ENCODE measurements around the gene PRKAG2.

PRKAG2 gene

GRCh38 chr7:151694441-151694827, 182.5 kb downstream of the PRKAG2 start:
- no peak for DNase-seq (ENCODE audit: extremely low spot score, insufficient read length, low read depth)
- no peak for FAIRE-seq

DNA sequence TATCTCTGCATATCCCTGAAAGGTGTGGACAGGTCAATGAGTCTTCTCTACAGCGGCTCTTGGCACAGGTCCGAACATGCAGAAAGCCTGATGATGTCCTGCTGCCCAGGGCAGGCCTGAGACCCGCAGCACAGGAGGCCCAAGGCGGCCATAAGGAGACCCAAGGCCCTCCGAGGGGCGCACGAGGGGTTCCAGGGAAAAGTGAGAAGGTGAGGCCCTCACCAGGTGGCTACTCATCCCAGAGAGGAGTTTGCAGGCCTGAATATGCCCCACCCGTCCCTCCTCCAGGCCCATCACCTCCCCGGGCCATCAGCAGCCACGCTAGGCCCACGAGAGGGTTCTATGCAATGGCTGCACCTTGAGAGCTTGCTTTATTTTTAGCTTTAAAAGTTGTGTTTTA, 183.8 kb downstream of the PRKAG2 start:
- DNase-seq (ENCODE audit: extremely low spot score, insufficient read length, low read depth) (no peak), FAIRE-seq (no peak)

DNA sequence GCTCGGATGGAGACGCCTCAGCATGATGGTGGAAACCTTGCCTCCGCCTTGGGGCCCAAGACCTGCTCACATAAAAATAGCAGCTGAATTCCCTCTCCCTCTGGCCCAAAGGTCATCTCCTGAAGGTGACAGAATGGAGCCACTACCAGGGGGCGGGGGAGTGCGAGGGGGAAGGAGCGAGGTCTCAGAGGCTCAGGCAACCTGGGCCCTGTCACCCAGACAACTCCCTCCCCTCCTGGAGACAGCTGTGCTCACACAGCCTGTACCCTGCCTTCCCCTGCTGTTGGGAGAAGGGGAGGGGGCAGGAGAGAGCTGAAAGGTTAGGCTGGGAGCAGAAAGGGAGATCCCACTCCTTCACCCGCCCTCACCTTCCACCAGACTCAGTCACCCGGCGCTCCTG, 184.2 kb downstream of the PRKAG2 start:
- FAIRE-seq (no peak), DNase-seq (ENCODE audit: extremely low spot score, insufficient read length, low read depth) (no peak)

DNA sequence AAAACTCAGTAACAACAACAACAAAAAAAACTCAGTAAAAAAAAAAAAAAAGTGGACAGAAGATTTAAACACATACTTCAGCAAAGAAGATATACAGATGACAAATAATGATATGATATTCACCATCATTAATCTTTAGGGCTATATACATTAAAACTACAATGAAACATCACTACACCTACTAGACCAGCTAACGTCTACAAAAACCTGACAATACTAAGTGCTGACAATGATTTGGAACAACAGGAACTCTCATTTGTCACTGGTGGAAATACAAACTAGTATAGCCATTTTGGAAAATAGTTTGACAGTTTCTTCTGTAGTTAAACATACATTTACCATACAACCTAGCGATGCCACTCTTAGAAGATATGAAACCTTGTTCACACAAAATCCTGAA, 185.5 kb downstream of the PRKAG2 start:
- FAIRE-seq, result no peak

GRCh38 chr7:151690606-151691005, 186.3 kb downstream of the PRKAG2 start:
- DNase-seq (ENCODE audit: extremely low spot score, insufficient read length, low read depth) (no peak), FAIRE-seq (no peak)

More for the DNA sequence above, 185.5 kb downstream of the PRKAG2 start:
- DNase-seq (ENCODE audit: extremely low spot score, insufficient read length, low read depth), result no peak

- no peak for DNase-seq (ENCODE audit: extremely low spot score, insufficient read length, low read depth)
- no peak for FAIRE-seq
Observed at GRCh38 chr7:151689196-151689971, 187.5 kb downstream of the PRKAG2 start.

GRCh38 chr7:151688236-151688780, 188.6 kb downstream of the PRKAG2 start:
- FAIRE-seq (no peak), DNase-seq (ENCODE audit: extremely low spot score, insufficient read length, low read depth) (no peak)

DNA sequence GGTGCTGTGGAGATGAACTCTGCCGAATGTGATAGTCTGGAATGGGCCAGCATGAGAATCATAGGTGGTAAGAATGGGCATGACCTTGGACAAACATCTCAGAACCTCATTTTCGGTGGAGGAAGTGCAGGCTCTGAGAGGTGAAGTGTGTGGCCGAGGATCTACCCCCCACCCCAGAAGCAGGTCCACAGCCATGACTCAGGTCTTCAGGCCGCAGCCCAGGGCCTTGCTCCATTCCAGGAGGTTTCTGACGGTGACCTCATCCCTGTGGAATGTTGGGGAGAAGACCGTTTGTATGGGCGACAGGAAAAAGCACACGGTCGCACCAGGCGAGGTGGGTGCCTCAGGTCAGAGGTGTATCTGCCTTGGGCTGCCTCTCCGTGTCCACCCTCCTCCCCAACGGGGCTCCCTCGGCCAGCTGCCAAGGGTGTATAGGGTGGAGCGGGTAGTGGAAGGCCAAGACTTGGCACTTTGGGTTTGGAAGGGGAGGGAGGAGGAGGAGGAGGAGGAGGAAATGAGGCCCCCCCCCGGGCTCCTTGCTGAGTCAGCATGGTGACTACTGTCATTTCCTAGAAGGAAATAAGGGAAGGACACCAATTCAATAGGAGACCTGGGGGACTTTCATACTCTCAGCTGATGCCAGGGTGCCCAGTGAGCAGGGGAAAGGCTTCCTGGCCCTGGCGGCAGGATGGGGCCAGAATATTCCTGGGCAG, 189.2 kb downstream of the PRKAG2 start:
- no peak for FAIRE-seq
- DNase-seq (ENCODE audit: extremely low spot score, insufficient read length, low read depth), result no peak

GRCh38 chr7:151686826-151687225, 190.1 kb downstream of the PRKAG2 start:
- no peak for DNase-seq (ENCODE audit: extremely low spot score, insufficient read length, low read depth)
- no peak for FAIRE-seq

GRCh38 chr7:151686016-151686766, 190.7 kb downstream of the PRKAG2 start:
- no peak for FAIRE-seq
- DNase-seq (ENCODE audit: extremely low spot score, insufficient read length, low read depth), result no peak

DNA sequence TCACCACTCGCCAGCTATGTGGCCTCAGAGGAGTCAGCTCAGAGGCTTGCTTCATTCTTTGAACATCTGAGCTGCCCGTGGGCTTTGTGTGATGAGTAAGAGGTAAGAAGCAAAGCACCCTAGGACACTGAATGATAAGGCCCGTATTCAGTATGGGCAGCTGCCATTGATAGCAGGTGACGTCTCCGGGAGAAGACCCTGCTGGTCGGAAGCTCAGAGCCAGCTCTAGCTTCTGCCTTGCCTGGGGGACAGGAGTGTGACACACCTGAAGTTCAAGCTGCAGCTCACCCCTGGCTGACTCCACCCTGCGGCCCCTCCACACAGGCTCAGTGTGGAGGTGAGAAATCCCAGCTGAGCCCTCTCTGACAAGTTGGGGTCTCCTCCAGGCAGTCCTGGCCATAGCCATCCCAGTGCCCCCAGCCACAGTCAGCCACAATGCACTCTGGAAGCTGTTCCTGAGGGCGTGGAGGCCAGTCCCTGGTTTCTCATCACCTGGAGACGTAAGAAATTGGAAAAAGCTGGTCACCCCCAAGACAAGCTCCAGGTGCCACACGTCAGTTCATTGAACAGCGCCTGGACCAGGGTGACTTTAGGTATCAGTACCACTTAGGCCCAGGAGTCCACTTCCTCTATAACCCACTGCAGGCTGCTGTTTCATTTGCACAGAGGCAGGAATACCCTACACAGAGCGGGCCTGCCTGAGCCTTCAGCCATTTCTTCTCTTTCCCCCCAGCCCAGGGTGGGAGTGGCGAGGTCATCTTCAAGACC, 192.3 kb downstream of the PRKAG2 start:
- no peak for DNase-seq (ENCODE audit: extremely low spot score, insufficient read length, low read depth)
- FAIRE-seq, result no peak

GRCh38 chr7:151683615-151684407, 193.1 kb downstream of the PRKAG2 start:
- DNase-seq (ENCODE audit: extremely low spot score, insufficient read length, low read depth) (no peak), FAIRE-seq (no peak)

DNA sequence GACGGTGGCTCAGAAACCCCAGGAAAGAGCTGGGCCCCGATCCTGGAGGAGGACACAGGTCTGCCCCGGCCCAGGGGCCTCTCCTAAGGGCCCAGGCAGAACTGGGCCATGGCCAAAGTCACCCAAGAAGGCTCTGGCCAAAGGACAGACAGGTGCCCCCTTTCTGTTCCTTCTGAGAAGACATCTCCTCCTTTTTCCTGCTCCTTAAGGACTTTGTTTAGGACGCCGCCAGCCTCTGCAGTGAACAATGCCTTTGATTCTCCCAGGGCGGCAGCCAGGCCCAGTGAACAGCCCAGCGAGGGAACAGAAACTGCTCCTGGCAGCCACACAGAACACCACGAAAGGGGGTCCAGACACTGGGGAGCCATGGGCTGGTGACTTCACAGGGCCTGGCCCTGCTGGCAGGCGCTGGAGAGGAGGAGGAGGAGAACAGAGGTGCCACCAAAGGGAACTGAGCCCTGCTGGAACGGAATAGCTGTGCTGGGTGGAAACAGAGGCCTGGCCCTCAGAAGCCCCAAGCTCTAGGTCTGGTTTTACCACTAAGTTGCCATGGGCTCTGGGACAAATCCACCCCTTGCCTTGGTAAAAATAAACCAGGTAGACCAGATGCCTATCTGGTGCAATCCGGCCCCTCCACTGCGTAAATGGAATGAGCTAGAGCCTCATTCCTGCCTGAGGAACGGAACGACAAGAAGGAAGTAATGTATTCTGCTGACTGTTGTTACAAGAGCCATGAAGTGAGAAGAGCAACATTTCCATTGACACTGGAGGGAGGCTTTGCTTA, 193.9 kb downstream of the PRKAG2 start:
- no peak for DNase-seq (ENCODE audit: extremely low spot score, insufficient read length, low read depth)
- no peak for FAIRE-seq

DNA sequence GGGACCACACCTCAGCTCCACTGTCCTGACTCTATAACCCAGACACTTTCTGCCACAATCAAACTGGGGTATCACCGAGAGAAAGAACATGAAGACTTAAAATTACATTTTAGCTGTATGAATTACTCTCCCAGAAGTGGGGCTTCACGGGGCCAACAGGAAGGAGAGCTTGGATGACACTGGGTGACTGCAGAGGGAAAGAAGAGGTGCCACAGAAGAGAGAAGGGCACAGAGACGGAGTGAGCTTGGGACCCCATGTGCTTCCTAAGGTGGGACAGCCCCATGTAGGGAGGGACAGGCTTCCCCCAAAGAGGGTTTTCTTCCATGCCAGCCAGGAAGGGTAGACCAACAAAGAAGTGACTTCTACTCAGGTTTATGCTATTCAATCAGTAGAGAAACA, 195.2 kb downstream of the PRKAG2 start:
- FAIRE-seq (no peak), DNase-seq (ENCODE audit: extremely low spot score, insufficient read length, low read depth) (no peak)

GRCh38 chr7:151680810-151681209, 196.1 kb downstream of the PRKAG2 start:
- no peak for FAIRE-seq
- DNase-seq (ENCODE audit: extremely low spot score, insufficient read length, low read depth), result no peak

DNA sequence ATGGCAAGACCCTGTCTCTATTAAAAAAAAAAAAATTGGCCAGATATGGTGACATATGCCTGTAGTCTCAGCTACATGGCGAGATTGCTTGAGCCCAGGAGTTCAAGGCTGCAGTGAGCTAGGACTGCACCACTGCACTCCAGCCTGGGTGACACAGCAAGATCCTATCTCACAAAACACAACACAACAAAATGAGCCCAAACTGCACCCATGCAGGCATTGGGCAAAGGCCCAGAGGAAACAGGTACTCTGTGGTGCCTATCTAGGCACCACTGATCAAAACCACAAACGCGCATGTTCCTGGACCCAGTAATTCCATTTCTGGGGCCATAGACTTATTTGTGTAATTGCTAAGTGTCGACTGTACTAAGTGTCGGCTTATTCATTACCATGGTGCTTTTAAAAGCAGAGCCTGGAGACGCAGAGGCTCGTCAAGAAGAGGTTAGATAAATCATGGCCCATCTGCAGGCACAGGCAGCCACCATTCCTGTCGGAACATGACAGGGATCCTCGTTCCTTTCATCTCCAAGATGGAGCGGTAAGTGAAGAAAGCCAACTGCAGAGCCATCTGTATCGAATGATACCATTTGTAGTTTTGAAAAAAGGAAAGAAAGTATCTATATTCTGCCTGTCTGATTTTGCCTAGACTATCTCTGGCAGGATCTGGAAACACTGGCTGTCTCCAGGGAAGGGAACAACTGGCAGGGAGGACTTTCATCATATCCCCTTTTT, 196.9 kb downstream of the PRKAG2 start:
- FAIRE-seq, result no peak
- no peak for DNase-seq (ENCODE audit: extremely low spot score, insufficient read length, low read depth)

GRCh38 chr7:151679071-151679708, 197.7 kb downstream of the PRKAG2 start:
- FAIRE-seq (no peak), DNase-seq (ENCODE audit: extremely low spot score, insufficient read length, low read depth) (no peak)

All from GM18507 (cell line).